SW 1271 (cell line): ENCODE data around the gene PRIMPOL.

Experiments
- DNase-seq, 2 experiments: peaks; one replicate each; lab custom pipeline; 2025; lab: John Stamatoyannopoulos, UW

The PRIMPOL gene

GRCh38 chr4:184668096-184668495, 18.6 kb downstream of the PRIMPOL start:
- DNase-seq: no peak

- DNase-seq: no peak
Observed at GRCh38 chr4:184668511-184669114, 19.1 kb downstream of the PRIMPOL start.

- DNase-seq: no peak
Observed at GRCh38 chr4:184669251-184669650, 19.7 kb downstream of the PRIMPOL start.

- no peak for DNase-seq
Observed at GRCh38 chr4:184671101-184671500, 21.6 kb downstream of the PRIMPOL start.

GRCh38 chr4:184672741-184673140, 23.2 kb downstream of the PRIMPOL start:
- DNase-seq: no peak

- DNase-seq: no peak
Observed at GRCh38 chr4:184674011-184674410, 24.5 kb downstream of the PRIMPOL start.

GRCh38 chr4:184675018-184675417, 25.5 kb downstream of the PRIMPOL start:
- no peak for DNase-seq

- DNase-seq: no peak
Observed at GRCh38 chr4:184675821-184676492, 26.4 kb downstream of the PRIMPOL start.

- no peak for DNase-seq
Observed at GRCh38 chr4:184680698-184681097, 31.2 kb downstream of the PRIMPOL start.

GRCh38 chr4:184681916-184682315, 32.4 kb downstream of the PRIMPOL start:
- DNase-seq: no peak

- no peak for DNase-seq
Observed at GRCh38 chr4:184684491-184685189, 35.1 kb downstream of the PRIMPOL start.

- no peak for DNase-seq
Observed at GRCh38 chr4:184688005-184688404, 38.5 kb downstream of the PRIMPOL start.

GRCh38 chr4:184688447-184688846, 38.9 kb downstream of the PRIMPOL start:
- DNase-seq: peak; percentile 79 to 80

GRCh38 chr4:184689681-184690080, 40.1 kb downstream of the PRIMPOL start:
- DNase-seq: no peak

GRCh38 chr4:184693056-184693455, 43.5 kb downstream of the PRIMPOL start:
- DNase-seq: no peak

GRCh38 chr4:184694412-184694956, 44.9 kb downstream of the PRIMPOL start:
- no peak for DNase-seq

GRCh38 chr4:184695178-184695896, 45.8 kb downstream of the PRIMPOL start:
- DNase-seq: no peak

GRCh38 chr4:184697956-184698355, 48.4 kb downstream of the PRIMPOL start:
- DNase-seq: no peak

- no peak for DNase-seq
Observed at GRCh38 chr4:184699941-184700340, 50.4 kb downstream of the PRIMPOL start.

- no peak for DNase-seq
Observed at GRCh38 chr4:184702114-184702513, 52.6 kb downstream of the PRIMPOL start.

GRCh38 chr4:184705692-184706091, 56.2 kb downstream of the PRIMPOL start:
- no peak for DNase-seq

GRCh38 chr4:184706453-184706852, 56.9 kb downstream of the PRIMPOL start:
- no peak for DNase-seq
